Measurements from ENCODE around the gene LBHD2. TPM values are rescaled to one million over a fixed set of nuclear protein-coding genes. Genes with fewer than 3 reads are reported as not detected.

The LBHD2 gene
- polyA plus RNA-seq (2013, experiment 1 of 2) = not detected
- not detected for polyA plus RNA-seq (2013, experiment 2 of 2)

DNA sequence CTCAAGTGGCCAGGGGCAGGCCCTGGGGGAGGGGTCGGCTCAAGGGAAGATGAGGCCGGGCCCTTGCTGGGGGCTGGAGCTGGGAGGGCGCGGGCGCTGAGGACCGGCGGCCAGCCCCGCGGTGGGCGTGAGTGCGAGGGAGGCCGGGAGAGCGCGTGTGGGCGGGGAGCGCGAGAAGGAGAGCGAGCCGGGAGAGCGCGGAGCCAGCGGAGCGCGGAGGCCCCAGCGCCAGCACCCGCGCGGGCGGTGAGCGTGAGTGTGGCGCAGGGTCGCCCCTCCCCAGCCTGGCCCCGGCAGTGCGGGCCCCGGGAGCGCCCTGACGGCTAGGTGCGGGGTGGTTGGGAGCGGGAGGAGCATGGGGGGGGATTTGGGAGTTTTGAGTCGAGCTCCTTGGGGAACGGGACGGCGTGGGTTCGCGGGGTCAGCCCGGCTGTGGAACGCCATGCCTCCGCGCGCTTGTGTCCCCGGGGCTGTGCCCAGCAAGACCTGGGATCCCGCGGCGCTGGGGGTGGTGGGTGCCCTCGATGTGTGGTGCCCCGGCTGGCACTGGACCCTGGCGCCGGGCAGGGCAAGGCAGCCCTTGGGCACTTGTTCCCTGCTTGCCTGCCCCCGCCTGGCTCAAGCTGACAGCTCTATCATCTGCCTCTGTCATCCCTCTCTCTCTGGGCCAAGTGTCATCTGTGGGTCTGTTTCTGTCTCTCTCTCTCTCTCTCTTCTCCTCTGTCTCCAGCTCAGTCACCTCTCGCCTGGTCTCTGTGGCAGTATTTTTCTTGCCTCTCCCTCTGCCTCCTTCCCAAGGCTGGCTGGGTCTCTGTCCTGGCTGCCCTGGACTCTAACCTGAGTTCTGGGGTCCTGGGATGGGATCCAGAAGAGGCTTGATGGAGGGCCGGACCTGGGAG, at the start of gene LBHD2:
LBHD2 (plus strand) TSS at position 190 of the 899 bp plus-strand sequence. CDS start 1,803 bp downstream, outside the sequence.
- H3K79me1 ChIP-seq (replicated peaks; ENCODE audit: low read length, poor library complexity, severe bottlenecking) = no peaks in the 10 kb centered on the region
- no peak within 1 kb of the TSS for H4K8ac ChIP-seq (ENCODE audit: low read length)
- H2BK15ac ChIP-seq (ENCODE audit: low read depth, poor library complexity, severe bottlenecking) = no peak within 1 kb of the TSS
- H2AFZ ChIP-seq (ENCODE audit: low read depth, low read length) = no peak within 1 kb of the TSS
- DNase-seq = no peak
- no peaks in the 10 kb centered on the region for H3K36me3 ChIP-seq (ENCODE audit: control insufficient read depth in 1 of 2, insufficient read depth in 2 of 2, low read depth in 1 of 2, low read length in 2 of 2)
- H3K4me2 ChIP-seq (ENCODE audit: low read length, poor library complexity, severe bottlenecking) = peak within 1 kb of the TSS; percentile 67
- no peaks in the 10 kb centered on the region for H3K9me3 ChIP-seq (ENCODE audit: control insufficient read depth, low read length)
- H2BK120ac ChIP-seq (ENCODE audit: low read depth, low read length) = no peak within 1 kb of the TSS
- no peak within 1 kb of the TSS for H2BK12ac ChIP-seq (ENCODE audit: low read length in 2 of 2)
- no peak within 1 kb of the TSS for H4K91ac ChIP-seq (ENCODE audit: low read length)
- H3K18ac ChIP-seq (ENCODE audit: low read depth in 1 of 2, low read length in 2 of 2) = no peak within 1 kb of the TSS
- peak within 1 kb of the TSS in 1 of 2 experiments; percentile 55 for H3K14ac ChIP-seq (ENCODE audit: low read length in 2 of 2)
- no peak within 1 kb of the TSS for H2AK5ac ChIP-seq (ENCODE audit: low read length, severe bottlenecking)
- H3K23ac ChIP-seq (ENCODE audit: low read length in 2 of 2) = no peak within 1 kb of the TSS
- no peak within 1 kb of the TSS for H3K9ac ChIP-seq (ENCODE audit: low read length)
- no peak within 1 kb of the TSS for H3K27ac ChIP-seq (ENCODE audit: low read length, poor library complexity, severe bottlenecking)
- peaks cover 51 to 62% of the 10 kb centered on the region in 2 experiments for H3K27me3 ChIP-seq (ENCODE audit: control insufficient read depth in 1 of 2, insufficient read depth in 1 of 2, low read length in 2 of 2)
- H3K4me3 ChIP-seq (ENCODE audit: insufficient read depth in 1 of 2, low read depth in 1 of 2, low read length in 2 of 2) = peak within 1 kb of the TSS in 1 of 2 experiments; percentile 34
- H3K4me1 ChIP-seq (ENCODE audit: control insufficient read depth, insufficient read depth, low read depth, low read length) = peaks cover 6% of the 10 kb centered on the region
- H3K4ac ChIP-seq (ENCODE audit: low read depth in 1 of 2, low read length in 2 of 2) = no peak within 1 kb of the TSS
- WGBS = 31% methylated on average over 52 of the region's 61 CpGs
- no peak within 1 kb of the TSS for H2BK5ac ChIP-seq (ENCODE audit: low read depth, low read length, poor library complexity, severe bottlenecking)

DNA sequence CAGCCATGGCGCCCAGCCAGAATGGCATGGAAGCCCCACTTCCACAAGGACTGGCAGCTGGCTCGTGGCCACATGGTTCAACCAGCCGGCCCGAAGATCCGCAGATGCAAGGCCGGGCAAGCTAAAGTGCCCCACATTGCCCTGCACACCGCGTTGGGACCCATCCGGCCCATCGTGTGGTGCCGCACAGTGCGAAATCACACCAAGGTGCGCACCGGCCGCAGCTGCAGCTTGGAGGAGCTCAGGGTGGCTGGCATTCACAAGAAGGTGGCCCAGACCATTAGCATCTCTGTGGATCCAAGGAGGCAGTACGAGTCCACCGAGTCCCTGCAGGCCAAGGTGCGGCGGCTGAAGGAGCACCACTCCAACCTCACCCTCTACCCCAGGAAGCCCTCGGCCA, 42.5 kb upstream of the LBHD2 start:
- H3K4me1 ChIP-seq (ENCODE audit: control insufficient read depth, insufficient read depth, low read depth, low read length) = peaks cover 4% of the 10 kb centered on the region

DNA sequence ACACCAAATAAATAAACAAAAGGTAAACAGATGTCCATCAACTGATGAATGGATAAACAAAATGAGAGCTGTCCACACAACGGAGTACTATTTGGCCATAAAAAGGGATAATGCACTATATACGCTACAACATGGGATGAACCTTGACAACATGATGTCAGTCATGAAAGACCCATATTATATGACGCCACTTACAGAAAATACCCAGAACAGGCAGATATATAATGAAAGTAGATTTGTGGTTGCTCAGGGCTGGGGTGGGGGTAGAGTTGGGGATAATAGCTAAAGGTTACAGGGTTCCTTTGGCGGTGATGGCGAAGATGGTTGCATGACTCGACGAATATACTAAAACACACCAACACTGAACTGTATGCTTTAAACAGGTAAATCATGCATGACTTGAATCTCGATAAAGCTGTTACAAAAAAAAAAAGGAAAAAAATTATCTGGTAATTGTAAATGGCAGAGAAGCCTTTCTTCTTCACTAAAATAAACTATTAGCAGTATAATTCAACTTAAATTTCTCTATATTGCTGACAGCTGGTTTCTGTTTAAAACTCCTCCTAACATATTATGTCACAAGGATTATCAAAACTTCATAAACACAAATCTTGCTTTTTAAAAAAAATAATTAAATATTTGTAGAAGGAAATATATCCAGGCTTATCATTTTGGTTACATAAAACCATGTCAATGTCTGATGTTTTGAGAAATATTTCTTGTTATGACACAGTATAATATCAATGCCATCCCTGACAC, 40.6 kb upstream of the LBHD2 start:
- Histone ChIP-seq H3K4me1 (ENCODE audit: control insufficient read depth, insufficient read depth, low read depth, low read length) (peaks cover 2% of the 10 kb centered on the region), H2BK15ac (ENCODE audit: low read depth, poor library complexity, severe bottlenecking) (no peak overlapping the region), H3K27me3 (ENCODE audit: control insufficient read depth in 1 of 2, insufficient read depth in 1 of 2, low read length in 2 of 2) (no peaks in the 10 kb centered on the region), H3K27ac (ENCODE audit: low read length, poor library complexity, severe bottlenecking) (no peak overlapping the region), H3K23ac (ENCODE audit: low read length in 2 of 2) (no peak overlapping the region), H3K14ac (ENCODE audit: low read length in 2 of 2) (no peak overlapping the region), H2BK5ac (ENCODE audit: low read depth, low read length, poor library complexity, severe bottlenecking) (no peak overlapping the region), H3K9me3 (ENCODE audit: control insufficient read depth, low read length) (no peaks in the 10 kb centered on the region), H3K9ac (ENCODE audit: low read length) (no peak overlapping the region), H3K4me3 (ENCODE audit: insufficient read depth in 1 of 2, low read depth in 1 of 2, low read length in 2 of 2) (no peak overlapping the region), H2BK120ac (ENCODE audit: low read depth, low read length) (no peak overlapping the region), H3K4me2 (ENCODE audit: low read length, poor library complexity, severe bottlenecking) (no peak overlapping the region), H2AK5ac (ENCODE audit: low read length, severe bottlenecking) (no peak overlapping the region), H2BK12ac (ENCODE audit: low read length in 2 of 2) (no peak overlapping the region), H3K18ac (ENCODE audit: low read depth in 1 of 2, low read length in 2 of 2) (no peak overlapping the region), H2AFZ (ENCODE audit: low read depth, low read length) (no peak overlapping the region), H3K4ac (ENCODE audit: low read depth in 1 of 2, low read length in 2 of 2) (no peak overlapping the region), H3K36me3 (ENCODE audit: control insufficient read depth in 1 of 2, insufficient read depth in 2 of 2, low read depth in 1 of 2, low read length in 2 of 2) (peaks cover 11 to 26% of the 10 kb centered on the region in 2 experiments), H4K8ac (ENCODE audit: low read length) (no peak overlapping the region), H4K91ac (ENCODE audit: low read length) (no peak overlapping the region), H3K79me1 (replicated peaks; ENCODE audit: low read length, poor library complexity, severe bottlenecking) (peaks cover 2% of the 10 kb centered on the region)
- no peak for DNase-seq
- 100% methylated on average over 2 of the region's 8 CpGs for WGBS

More for the DNA sequence above, 42.5 kb upstream of the LBHD2 start:
- no peak overlapping the region for H2BK15ac ChIP-seq (ENCODE audit: low read depth, poor library complexity, severe bottlenecking)
- WGBS = 98% methylated on average over 20 of the region's 20 CpGs
- no peaks in the 10 kb centered on the region for H3K9me3 ChIP-seq (ENCODE audit: control insufficient read depth, low read length)
- no peak overlapping the region for H2BK12ac ChIP-seq (ENCODE audit: low read length in 2 of 2)
- H3K27me3 ChIP-seq (ENCODE audit: control insufficient read depth in 1 of 2, insufficient read depth in 1 of 2, low read length in 2 of 2) = no peaks in the 10 kb centered on the region
- H3K14ac ChIP-seq (ENCODE audit: low read length in 2 of 2) = no peak overlapping the region
- H3K18ac ChIP-seq (ENCODE audit: low read depth in 1 of 2, low read length in 2 of 2) = no peak overlapping the region
- H2AK5ac ChIP-seq (ENCODE audit: low read length, severe bottlenecking) = no peak overlapping the region
- DNase-seq = no peak
- H3K4me3 ChIP-seq (ENCODE audit: insufficient read depth in 1 of 2, low read depth in 1 of 2, low read length in 2 of 2) = no peak overlapping the region
- peaks cover 7 to 22% of the 10 kb centered on the region in 2 experiments for H3K36me3 ChIP-seq (ENCODE audit: control insufficient read depth in 1 of 2, insufficient read depth in 2 of 2, low read depth in 1 of 2, low read length in 2 of 2)
- H3K79me1 ChIP-seq (replicated peaks; ENCODE audit: low read length, poor library complexity, severe bottlenecking) = peaks cover 2% of the 10 kb centered on the region
- no peak overlapping the region for H2BK5ac ChIP-seq (ENCODE audit: low read depth, low read length, poor library complexity, severe bottlenecking)
- H3K4me2 ChIP-seq (ENCODE audit: low read length, poor library complexity, severe bottlenecking) = no peak overlapping the region
- H4K91ac ChIP-seq (ENCODE audit: low read length) = no peak overlapping the region
- no peak overlapping the region for H3K23ac ChIP-seq (ENCODE audit: low read length in 2 of 2)
- no peak overlapping the region for H3K27ac ChIP-seq (ENCODE audit: low read length, poor library complexity, severe bottlenecking)
- no peak overlapping the region for H2AFZ ChIP-seq (ENCODE audit: low read depth, low read length)
- H2BK120ac ChIP-seq (ENCODE audit: low read depth, low read length) = no peak overlapping the region
- no peak overlapping the region for H3K9ac ChIP-seq (ENCODE audit: low read length)
- no peak overlapping the region for H3K4ac ChIP-seq (ENCODE audit: low read depth in 1 of 2, low read length in 2 of 2)
- H4K8ac ChIP-seq (ENCODE audit: low read length) = no peak overlapping the region

DNA sequence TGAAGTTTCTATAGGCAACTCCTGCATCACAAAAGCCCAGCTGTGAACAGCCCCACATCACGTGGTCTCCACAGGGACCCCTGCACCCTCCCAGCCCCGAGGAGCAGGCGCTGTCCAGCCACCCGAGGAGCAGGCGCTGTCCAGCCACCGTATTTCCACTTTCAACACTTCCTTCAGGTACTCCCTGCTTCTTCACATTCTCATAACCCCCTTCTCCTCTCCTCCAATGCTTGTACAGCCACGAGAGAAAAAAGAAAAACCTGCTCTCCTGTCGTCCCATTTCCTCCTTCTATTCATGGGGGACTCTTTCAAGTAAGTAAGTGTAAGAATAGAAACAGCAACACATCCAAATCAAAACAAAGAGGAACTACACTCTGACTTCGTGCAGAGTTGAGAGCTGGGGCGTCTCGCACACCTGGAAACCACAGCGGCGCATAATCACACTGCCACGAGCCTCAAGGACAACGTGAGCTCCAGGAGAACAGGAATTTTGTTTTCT, 38.6 kb upstream of the LBHD2 start:
- H3K4ac ChIP-seq (ENCODE audit: low read depth in 1 of 2, low read length in 2 of 2) = no peak overlapping the region
- no peak overlapping the region for H2BK120ac ChIP-seq (ENCODE audit: low read depth, low read length)
- H3K4me2 ChIP-seq (ENCODE audit: low read length, poor library complexity, severe bottlenecking) = no peak overlapping the region
- 88% methylated on average over 14 of the region's 15 CpGs for WGBS
- no peak overlapping the region for H3K27ac ChIP-seq (ENCODE audit: low read length, poor library complexity, severe bottlenecking)
- no peaks in the 10 kb centered on the region for H3K9me3 ChIP-seq (ENCODE audit: control insufficient read depth, low read length)
- no peak for DNase-seq
- H3K9ac ChIP-seq (ENCODE audit: low read length) = no peak overlapping the region
- H3K36me3 ChIP-seq (ENCODE audit: control insufficient read depth in 1 of 2, insufficient read depth in 2 of 2, low read depth in 1 of 2, low read length in 2 of 2) = peaks cover 11 to 26% of the 10 kb centered on the region in 2 experiments
- no peak overlapping the region for H3K14ac ChIP-seq (ENCODE audit: low read length in 2 of 2)
- no peak overlapping the region for H4K8ac ChIP-seq (ENCODE audit: low read length)
- no peaks in the 10 kb centered on the region for H3K27me3 ChIP-seq (ENCODE audit: control insufficient read depth in 1 of 2, insufficient read depth in 1 of 2, low read length in 2 of 2)
- H3K79me1 ChIP-seq (replicated peaks; ENCODE audit: low read length, poor library complexity, severe bottlenecking) = peaks cover 2% of the 10 kb centered on the region
- H2BK12ac ChIP-seq (ENCODE audit: low read length in 2 of 2) = peak overlapping the region in 1 of 2 experiments; percentile 55
- H3K18ac ChIP-seq (ENCODE audit: low read depth in 1 of 2, low read length in 2 of 2) = no peak overlapping the region
- no peak overlapping the region for H2BK5ac ChIP-seq (ENCODE audit: low read depth, low read length, poor library complexity, severe bottlenecking)
- H2AFZ ChIP-seq (ENCODE audit: low read depth, low read length) = no peak overlapping the region
- no peak overlapping the region for H3K23ac ChIP-seq (ENCODE audit: low read length in 2 of 2)
- no peak overlapping the region for H2AK5ac ChIP-seq (ENCODE audit: low read length, severe bottlenecking)
- H4K91ac ChIP-seq (ENCODE audit: low read length) = no peak overlapping the region
- H3K4me1 ChIP-seq (ENCODE audit: control insufficient read depth, insufficient read depth, low read depth, low read length) = peaks cover 4% of the 10 kb centered on the region
- H2BK15ac ChIP-seq (ENCODE audit: low read depth, poor library complexity, severe bottlenecking) = no peak overlapping the region
- H3K4me3 ChIP-seq (ENCODE audit: insufficient read depth in 1 of 2, low read depth in 1 of 2, low read length in 2 of 2) = no peak overlapping the region

Data from mesenchymal stem cell (in vitro differentiated cells and primary cell).